GM19043 (cell line): Measurements from ENCODE around the gene CDH7.

Source experiments
- ATAC-seq: cut with Tn5 transposase; IDR thresholded peaks from one replicate; pipeline ENCODE4 v1.9.1; 2021; ENCODE audit warnings: low read depth; ENCODE audit not compliant: unreplicated experiment

CDH7 gene

DNA sequence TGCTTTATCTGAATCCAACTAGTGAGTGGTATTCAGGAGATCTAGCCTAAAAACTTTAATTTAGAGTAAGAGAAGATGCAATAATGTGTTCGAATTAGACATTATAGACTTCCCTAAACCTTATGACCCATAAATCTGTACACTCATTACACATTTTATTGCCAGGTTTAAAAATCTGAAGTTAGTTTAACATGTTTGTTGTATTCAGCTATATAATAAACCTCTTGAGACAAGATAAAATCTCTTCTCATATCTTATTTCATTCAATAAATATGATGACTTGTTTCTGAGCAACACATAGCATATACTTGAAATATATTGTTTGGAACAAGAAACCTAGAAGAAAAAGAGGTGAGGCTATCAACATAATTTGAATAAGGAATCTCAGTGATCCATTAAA, 150.7 kb downstream of the CDH7 start:
- no peak for ATAC-seq

DNA sequence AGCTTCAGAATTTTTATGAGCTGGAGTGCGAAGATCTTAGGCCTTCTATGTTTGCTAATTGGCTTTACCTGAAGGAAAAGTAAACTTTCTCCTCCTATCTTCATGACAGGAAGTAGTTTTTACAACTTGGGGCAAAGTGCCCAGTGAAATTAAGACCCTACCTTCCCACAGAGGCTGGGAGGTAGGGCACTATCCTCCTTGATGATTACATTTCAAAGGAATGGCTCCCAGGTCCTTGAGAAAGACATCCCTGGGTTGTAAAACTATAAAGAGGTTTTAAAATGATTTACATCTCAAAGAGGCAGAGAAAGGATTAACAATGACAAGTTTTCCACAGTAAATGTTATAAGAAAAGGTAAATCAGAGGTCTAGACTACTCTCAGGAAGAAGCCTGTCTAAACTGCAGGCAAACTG, 155.8 kb downstream of the CDH7 start:
- ATAC-seq = no peak

DNA sequence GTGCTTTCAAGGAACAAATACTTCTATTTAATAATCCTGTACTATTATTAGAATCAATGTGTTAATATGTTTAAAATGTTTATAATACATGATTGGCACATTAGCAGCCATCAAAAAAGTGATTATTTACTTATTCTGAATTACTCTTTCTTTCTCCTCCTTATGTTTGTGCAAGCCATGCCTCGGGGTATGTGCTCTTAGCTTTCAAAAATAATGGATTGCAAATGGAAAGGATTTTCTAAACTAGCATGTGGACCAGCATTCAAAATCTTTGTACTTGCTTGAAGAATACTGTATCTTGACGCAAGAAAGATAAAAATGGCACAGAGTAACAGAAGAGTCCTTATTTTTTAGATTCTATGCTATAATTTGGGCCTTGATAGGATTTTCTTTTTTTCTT, 156.5 kb downstream of the CDH7 start:
- ATAC-seq = no peak

DNA sequence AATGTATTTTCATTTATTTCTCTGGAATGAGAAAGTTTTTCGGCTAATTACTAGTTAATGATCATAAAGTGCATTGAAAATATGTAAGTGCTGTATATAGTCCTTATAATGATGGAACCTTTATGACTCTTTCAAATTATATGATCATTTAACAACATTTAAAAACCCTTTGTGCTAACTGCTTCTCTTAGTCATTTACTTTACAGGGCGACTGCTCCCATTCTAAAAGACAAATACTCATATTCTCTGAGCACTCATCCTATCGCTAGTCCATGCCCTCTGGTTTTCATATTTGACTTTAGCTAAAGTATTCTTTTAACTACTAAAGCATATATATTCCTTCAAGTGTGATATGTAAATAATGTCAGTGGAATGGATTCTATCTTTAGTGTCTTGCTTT, 168.2 kb downstream of the CDH7 start:
- no peak for ATAC-seq

DNA sequence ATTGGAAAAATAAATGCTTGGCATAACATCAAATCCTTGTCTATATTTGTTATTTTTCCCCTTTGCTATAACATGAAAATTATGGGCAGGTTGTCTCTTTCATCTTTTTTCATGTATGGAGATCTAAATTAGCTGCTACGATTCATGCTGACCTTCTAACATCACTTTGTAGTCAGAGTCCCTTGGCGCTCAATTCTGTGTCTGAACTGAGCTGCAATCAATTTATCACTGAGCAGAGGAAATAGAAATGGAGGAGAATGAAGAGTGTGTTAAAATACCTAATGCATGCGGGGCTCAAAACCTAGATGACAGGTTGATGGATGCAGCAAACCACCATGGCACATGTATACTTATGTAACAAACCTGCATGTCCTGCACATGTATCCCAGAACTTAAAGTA, 168.9 kb downstream of the CDH7 start:
- no peak for ATAC-seq

DNA sequence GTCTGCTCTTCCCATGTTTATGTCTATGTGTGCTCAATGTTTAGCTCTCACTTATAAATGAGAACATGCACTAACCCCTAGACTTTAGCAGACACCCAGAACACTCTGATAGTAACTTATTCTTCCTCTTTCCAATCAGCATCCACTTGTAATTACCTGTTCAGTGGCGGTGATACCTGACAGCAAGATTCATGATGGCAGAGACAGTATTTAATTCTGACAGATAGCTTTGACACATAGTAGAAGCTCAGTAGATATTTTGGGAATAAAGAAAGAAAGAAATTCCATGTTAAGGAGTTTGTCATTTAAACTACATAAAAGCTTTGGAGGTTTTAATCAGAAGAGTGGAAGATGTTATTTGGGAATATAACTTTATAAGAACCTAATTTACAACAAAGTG, 171.3 kb downstream of the CDH7 start:
- ATAC-seq = no peak

DNA sequence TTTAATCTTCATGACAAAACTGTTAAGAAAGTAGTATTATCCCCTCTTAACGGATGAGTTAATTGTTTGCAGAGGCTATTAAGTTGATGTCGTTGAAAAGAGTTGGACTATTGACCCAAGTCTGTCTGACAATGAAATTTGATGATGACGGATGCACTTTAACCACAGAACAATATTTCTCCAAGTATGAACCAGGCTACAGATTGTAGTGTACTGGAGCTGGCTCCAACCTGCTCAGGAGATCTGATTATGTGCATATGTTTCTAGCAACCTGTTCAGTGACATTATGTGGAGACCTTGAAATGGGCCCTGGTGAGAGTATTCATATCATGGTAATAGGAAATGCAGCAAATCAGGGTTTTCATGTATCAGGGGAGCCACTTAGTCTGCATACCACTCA, 174.1 kb downstream of the CDH7 start:
- ATAC-seq = no peak

DNA sequence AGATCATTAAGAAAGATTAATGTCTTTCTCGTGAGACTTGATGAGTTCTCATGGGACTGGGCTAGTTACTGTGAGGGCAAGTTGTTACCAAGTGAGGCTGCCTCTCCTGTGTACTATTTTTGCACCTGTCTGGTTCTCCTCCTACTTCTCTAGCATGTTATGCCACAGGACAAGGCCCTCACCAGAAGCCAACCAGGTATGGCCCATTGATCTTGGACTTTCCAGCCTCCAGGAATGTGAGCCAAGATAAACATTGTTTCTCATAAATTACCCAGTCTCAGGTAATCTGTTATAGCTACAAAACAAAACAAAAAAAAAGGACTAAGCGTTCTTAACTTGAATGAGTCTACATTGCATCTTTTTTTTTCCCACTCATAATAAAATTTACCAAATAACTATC, 184.1 kb downstream of the CDH7 start:
- no peak for ATAC-seq

DNA sequence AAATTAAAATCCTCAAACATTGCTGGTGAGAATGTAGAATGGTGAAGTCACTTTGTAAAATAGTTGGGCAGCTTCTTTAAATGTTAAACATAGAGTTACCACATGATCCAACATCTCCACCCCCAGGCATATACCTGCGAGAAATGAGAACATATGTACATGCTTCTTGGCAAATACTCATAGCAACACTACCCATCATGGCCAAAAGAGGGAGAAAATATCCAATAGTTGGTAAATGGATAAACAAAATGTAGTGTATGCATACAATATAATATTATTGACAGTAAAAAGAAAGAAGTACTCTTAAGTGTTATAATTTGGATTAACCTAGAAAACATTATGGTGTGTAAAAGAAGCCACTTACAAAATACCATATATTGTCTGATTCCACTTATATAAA, 185.9 kb downstream of the CDH7 start:
- ATAC-seq = no peak

DNA sequence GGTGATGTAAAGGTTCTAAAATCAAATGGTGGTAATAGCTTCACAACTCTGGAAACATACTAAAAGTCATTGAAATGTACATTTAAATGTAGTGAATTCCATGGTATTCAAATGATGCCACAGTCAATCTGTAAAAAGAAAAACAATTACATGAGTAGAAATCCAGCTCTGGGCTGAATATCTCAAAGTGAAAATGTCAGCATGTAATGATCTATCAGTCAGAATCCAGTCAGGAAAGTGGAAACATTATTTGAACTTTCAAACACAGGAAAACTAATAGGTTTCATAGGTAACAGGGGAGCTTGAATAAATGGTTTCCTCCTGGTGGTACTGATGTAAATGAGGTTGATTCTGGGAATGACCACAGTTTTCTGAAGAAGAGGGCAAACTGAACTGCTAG, 186.4 kb downstream of the CDH7 start:
- no peak for ATAC-seq

DNA sequence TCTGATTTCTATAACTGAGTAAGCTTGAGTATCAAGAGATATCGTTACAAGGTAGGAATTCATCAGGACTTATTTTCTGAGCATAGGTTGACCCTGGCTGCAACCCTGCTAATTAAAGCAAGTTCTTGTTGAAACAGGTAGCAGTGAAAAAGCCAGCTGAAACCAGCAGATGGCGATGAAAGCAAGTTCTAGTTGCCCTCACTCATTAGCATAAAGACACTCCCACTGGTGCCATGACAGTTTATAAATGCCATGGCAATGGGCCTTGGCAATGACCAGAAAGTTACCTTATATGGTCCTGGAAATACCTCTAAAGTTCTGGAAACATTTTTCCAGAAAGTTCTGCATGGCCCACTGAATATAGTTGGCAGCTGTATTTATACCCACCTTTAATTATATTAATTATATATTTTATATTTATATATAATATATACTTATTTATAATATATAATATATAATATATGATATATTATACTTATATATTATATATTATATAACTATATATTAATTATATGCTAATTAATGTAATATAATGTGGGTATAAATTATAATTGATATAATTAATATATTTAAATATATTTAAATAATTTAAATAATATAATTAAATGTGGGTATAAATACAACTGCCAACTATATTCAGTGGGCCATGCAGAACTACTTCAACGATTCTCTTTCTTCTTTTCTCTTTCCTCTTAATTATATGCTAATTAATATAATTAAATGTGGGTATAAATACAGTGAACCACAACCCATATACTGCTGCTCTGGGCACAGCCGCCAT, 188.0 kb downstream of the CDH7 start:
- ATAC-seq = peak; percentile 73
